ENCODE measurements around the gene ADPRS.

ADPRS gene

DNA sequence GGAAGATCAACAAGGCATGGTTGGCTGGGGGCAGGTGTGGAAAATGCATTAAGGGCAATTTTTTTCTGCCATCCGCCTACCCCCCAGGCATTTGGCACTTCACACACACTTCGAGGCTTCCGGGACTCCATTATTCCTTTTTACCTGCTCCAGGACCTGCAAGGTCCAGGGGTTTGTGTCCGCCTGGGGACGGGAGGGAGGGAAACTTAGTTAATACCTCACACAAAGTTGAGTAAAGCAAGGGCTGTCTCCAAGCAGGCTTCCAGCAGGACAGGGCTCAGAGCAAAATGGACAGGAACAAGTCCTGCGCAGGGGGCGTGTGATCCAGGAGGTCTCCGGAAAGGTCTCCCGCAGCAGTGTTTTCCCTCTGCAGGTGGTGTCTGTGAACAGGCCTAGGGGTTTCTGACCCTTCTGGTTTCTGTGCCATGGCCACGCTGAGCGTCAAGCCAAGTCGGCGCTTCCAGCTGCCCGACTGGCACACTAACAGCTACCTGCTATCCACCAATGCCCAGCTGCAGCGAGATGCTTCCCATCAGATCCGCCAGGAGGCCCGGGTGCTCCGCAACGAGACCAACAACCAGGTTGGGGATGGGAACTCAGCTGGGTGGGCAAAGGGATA is 4.1 kb upstream of the ADPRS start:
- peaks cover 5% of the 10 kb centered on the region for H3K4me1 ChIP-seq (ENCODE audit: insufficient read depth, low read length, poor library complexity, severe bottlenecking)
- no peaks in the 10 kb centered on the region for H3K9me3 ChIP-seq (ENCODE audit: insufficient read depth, low read depth, low read length)
- peaks cover 8% of the 10 kb centered on the region for H3K79me2 ChIP-seq (ENCODE audit: insufficient read depth, low read length)
- no peak for TF ChIP-seq EZH2phosphoT487 (IDR thresholded peaks at IDR 0.05; ENCODE audit: borderline replicate concordance)
- TF ChIP-seq, protein P1, sequence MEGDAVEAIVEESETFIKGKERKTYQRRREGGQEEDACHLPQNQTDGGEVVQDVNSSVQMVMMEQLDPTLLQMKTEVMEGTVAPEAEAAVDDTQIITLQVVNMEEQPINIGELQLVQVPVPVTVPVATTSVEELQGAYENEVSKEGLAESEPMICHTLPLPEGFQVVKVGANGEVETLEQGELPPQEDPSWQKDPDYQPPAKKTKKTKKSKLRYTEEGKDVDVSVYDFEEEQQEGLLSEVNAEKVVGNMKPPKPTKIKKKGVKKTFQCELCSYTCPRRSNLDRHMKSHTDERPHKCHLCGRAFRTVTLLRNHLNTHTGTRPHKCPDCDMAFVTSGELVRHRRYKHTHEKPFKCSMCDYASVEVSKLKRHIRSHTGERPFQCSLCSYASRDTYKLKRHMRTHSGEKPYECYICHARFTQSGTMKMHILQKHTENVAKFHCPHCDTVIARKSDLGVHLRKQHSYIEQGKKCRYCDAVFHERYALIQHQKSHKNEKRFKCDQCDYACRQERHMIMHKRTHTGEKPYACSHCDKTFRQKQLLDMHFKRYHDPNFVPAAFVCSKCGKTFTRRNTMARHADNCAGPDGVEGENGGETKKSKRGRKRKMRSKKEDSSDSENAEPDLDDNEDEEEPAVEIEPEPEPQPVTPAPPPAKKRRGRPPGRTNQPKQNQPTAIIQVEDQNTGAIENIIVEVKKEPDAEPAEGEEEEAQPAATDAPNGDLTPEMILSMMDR (conservative IDR thresholded peaks at IDR 0.05; ENCODE audit: low read length), result no peak
- no peaks in the 10 kb centered on the region for H3F3A ChIP-seq (ENCODE audit: low read depth)
- H2AFZ ChIP-seq (ENCODE audit: low read length), result no peak overlapping the region
- no peak overlapping the region for H3K9ac ChIP-seq (ENCODE audit: low read depth, low read length, poor library complexity, severe bottlenecking)
- H3K36me3 ChIP-seq (ENCODE audit: insufficient read depth, low read length), result no peaks in the 10 kb centered on the region
- H3K4me3 ChIP-seq (ENCODE audit: low read length, poor library complexity, severe bottlenecking), result no peak overlapping the region
- H3K4me2 ChIP-seq (ENCODE audit: low read depth, low read length, poor library complexity, severe bottlenecking), result no peak overlapping the region
- H3K9me2 ChIP-seq (replicated peaks; ENCODE audit: low read depth, low read length), result no peaks in the 10 kb centered on the region
- H4K20me1 ChIP-seq (ENCODE audit: insufficient read depth, low read length, poor library complexity, severe bottlenecking), result peaks cover 6% of the 10 kb centered on the region
- H3K27me3 ChIP-seq (ENCODE audit: insufficient read depth, low read length, poor library complexity, severe bottlenecking), result no peaks in the 10 kb centered on the region

DNA sequence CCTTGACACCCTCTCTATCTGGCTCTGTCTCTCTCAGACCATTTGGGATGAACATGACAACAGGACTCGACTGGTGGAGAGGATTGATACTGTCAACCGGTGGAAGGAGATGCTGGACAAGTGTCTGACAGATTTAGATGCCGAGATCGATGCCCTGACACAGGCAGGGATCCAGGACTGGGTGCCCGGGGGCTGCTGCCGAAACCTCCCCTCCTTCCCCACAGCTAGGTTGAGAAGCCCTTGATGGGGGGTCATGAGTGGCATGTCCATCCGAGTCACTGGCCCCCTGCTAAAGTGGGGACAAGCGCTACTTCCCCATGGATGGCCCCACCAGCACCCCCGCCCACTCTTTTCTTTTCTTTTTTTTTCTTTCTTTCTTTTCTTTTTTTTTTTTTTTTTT is 3.6 kb upstream of the ADPRS start:
- no peaks in the 10 kb centered on the region for H3K27me3 ChIP-seq (ENCODE audit: insufficient read depth, low read length, poor library complexity, severe bottlenecking)
- H3K79me2 ChIP-seq (ENCODE audit: insufficient read depth, low read length), result peaks cover 14% of the 10 kb centered on the region
- no peaks in the 10 kb centered on the region for H3K9me2 ChIP-seq (replicated peaks; ENCODE audit: low read depth, low read length)
- no peak overlapping the region for H2AFZ ChIP-seq (ENCODE audit: low read length)
- H3F3A ChIP-seq (ENCODE audit: low read depth), result no peaks in the 10 kb centered on the region
- no peak overlapping the region for H3K4me3 ChIP-seq (ENCODE audit: low read length, poor library complexity, severe bottlenecking)
- peaks cover 10% of the 10 kb centered on the region for H3K4me1 ChIP-seq (ENCODE audit: insufficient read depth, low read length, poor library complexity, severe bottlenecking)
- H3K4me2 ChIP-seq (ENCODE audit: low read depth, low read length, poor library complexity, severe bottlenecking), result no peak overlapping the region
- H3K9me3 ChIP-seq (ENCODE audit: insufficient read depth, low read depth, low read length), result no peaks in the 10 kb centered on the region
- H3K36me3 ChIP-seq (ENCODE audit: insufficient read depth, low read length), result no peaks in the 10 kb centered on the region
- no peak overlapping the region for H3K9ac ChIP-seq (ENCODE audit: low read depth, low read length, poor library complexity, severe bottlenecking)
- TF ChIP-seq, protein P1 (conservative IDR thresholded peaks at IDR 0.05; ENCODE audit: low read length), result no peak
- no peak for TF ChIP-seq EZH2phosphoT487 (IDR thresholded peaks at IDR 0.05; ENCODE audit: borderline replicate concordance)
- peaks cover 12% of the 10 kb centered on the region for H4K20me1 ChIP-seq (ENCODE audit: insufficient read depth, low read length, poor library complexity, severe bottlenecking)

GRCh38 chr1:36085686-36086526 is 2.8 kb upstream of the ADPRS start:
- Histone ChIP-seq H3K4me2 (ENCODE audit: low read depth, low read length, poor library complexity, severe bottlenecking) (no peak overlapping the region), H3F3A (ENCODE audit: low read depth) (no peaks in the 10 kb centered on the region), H3K79me2 (ENCODE audit: insufficient read depth, low read length) (peaks cover 21% of the 10 kb centered on the region), H3K9me3 (ENCODE audit: insufficient read depth, low read depth, low read length) (no peaks in the 10 kb centered on the region), H3K9me2 (replicated peaks; ENCODE audit: low read depth, low read length) (no peaks in the 10 kb centered on the region), H3K4me1 (ENCODE audit: insufficient read depth, low read length, poor library complexity, severe bottlenecking) (peaks cover 14% of the 10 kb centered on the region), H4K20me1 (ENCODE audit: insufficient read depth, low read length, poor library complexity, severe bottlenecking) (peaks cover 15% of the 10 kb centered on the region), H3K9ac (ENCODE audit: low read depth, low read length, poor library complexity, severe bottlenecking) (no peak overlapping the region), H3K27me3 (ENCODE audit: insufficient read depth, low read length, poor library complexity, severe bottlenecking) (no peaks in the 10 kb centered on the region), H3K36me3 (ENCODE audit: insufficient read depth, low read length) (no peaks in the 10 kb centered on the region), H2AFZ (ENCODE audit: low read length) (no peak overlapping the region), H3K4me3 (ENCODE audit: low read length, poor library complexity, severe bottlenecking) (no peak overlapping the region)
- no peak for TF ChIP-seq EZH2phosphoT487 (IDR thresholded peaks at IDR 0.05; ENCODE audit: borderline replicate concordance)
- TF ChIP-seq, protein P1 (conservative IDR thresholded peaks at IDR 0.05; ENCODE audit: low read length), result no peak

Data from Loucy (cell line).